ENCODE measurements around the gene SGPP1.

Gene SGPP1

DNA sequence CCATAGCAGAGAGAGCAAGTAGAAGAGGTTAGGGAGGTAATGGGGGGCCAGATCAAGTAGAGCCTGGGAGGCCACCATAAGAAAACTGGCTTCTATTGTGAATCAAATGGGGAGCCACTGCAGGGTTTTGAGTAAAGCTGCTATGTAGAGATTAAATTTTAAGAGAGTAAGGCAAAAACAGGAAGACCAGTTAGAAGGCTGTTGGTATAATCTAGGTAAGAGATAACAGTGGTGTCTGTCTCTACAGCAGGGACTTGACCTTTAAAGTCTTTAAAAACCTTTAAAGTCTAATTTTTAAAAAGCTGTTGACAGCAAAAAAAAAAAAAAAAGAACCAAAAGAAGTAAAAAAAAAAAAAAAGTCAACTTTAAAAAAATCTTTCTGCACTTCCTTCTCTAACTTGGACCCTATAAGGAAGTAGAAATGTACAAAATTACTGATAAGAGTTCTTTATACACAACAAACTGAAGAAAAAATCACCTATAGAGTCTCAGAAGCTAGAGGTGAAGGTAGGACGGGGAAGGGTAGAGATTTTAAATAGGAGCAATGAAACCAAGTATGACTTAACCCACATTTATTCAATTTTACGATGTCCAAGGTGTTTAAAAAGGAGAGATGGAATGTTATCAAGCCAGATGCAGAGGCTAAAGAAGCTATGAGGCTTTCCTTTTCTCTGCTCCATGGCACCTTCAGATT, 26.1 kb downstream of the SGPP1 start:
- Histone ChIP-seq H3K4me1 (ENCODE audit: control insufficient read depth, insufficient read depth, low read length) (no peaks in the 10 kb centered on the region), H3K27me3 (ENCODE audit: control insufficient read depth, insufficient read depth, low read length) (no peaks in the 10 kb centered on the region), H3K9me3 (ENCODE audit: control insufficient read depth, insufficient read depth, low read depth, low read length) (no peaks in the 10 kb centered on the region), H3K36me3 (ENCODE audit: control insufficient read depth, insufficient read depth, low read length) (no peaks in the 10 kb centered on the region), H3K9ac (ENCODE audit: low read length) (no peak overlapping the region), H3K27ac (ENCODE audit: low read depth, low read length) (no peak overlapping the region), H3K4me3 (ENCODE audit: low read depth, low read length) (no peak overlapping the region)

- Histone ChIP-seq H3K36me3 (ENCODE audit: control insufficient read depth, insufficient read depth, low read length) (no peaks in the 10 kb centered on the region), H3K27me3 (ENCODE audit: control insufficient read depth, insufficient read depth, low read length) (no peaks in the 10 kb centered on the region), H3K27ac (ENCODE audit: low read depth, low read length) (no peak overlapping the region), H3K4me3 (ENCODE audit: low read depth, low read length) (no peak overlapping the region), H3K9ac (ENCODE audit: low read length) (no peak overlapping the region), H3K4me1 (ENCODE audit: control insufficient read depth, insufficient read depth, low read length) (no peaks in the 10 kb centered on the region), H3K9me3 (ENCODE audit: control insufficient read depth, insufficient read depth, low read depth, low read length) (no peaks in the 10 kb centered on the region)
These were observed 35.4 kb downstream of the SGPP1 start for GRCh38 chr14:63692310-63693020.

DNA sequence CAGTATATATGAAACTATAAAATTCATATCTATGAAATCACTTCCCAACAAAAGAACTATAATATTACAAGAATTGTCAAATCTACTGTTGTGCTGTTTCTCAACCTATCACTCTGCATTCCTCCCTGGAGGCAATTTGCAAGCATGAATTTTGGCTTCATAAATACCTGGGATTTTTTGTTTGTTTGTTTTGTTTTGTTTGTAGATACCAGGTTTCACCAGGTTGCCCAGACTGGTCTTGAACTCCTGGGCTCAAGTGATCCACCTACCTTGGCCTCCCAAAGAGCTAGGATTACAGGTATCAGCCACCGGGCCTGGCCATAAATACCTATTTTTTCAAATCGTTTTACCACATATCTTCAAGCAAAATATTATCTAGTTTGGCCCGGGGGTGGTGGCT, 38.7 kb downstream of the SGPP1 start:
- no peak overlapping the region for H3K27ac ChIP-seq (ENCODE audit: low read depth, low read length)
- no peaks in the 10 kb centered on the region for H3K4me1 ChIP-seq (ENCODE audit: control insufficient read depth, insufficient read depth, low read length)
- H3K4me3 ChIP-seq (ENCODE audit: low read depth, low read length): no peak overlapping the region

DNA sequence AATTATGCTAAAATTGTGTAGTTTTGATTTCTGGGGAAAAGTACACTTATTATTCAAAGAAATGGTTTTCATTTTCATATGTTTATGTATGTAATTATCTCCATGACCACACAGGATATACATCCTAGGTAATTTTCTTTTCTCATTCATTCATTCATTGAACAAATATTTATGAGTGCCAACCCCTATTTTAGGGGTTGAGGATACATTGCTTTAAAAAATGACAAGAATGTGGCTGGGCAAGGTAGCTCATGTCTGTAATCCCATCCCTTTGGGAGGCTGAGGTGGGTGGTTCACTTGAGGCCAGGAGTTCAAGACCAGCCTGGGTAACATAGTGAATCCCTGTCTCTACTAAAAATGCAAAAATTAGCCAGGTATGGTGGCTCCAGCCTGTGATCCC, 40.9 kb downstream of the SGPP1 start:
- H3K36me3 ChIP-seq (ENCODE audit: control insufficient read depth, insufficient read depth, low read length): no peaks in the 10 kb centered on the region
- no peak overlapping the region for H3K9ac ChIP-seq (ENCODE audit: low read length)
- H3K27me3 ChIP-seq (ENCODE audit: control insufficient read depth, insufficient read depth, low read length): no peaks in the 10 kb centered on the region
- H3K27ac ChIP-seq (ENCODE audit: low read depth, low read length): no peak overlapping the region
- no peaks in the 10 kb centered on the region for H3K4me1 ChIP-seq (ENCODE audit: control insufficient read depth, insufficient read depth, low read length)
- H3K9me3 ChIP-seq (ENCODE audit: control insufficient read depth, insufficient read depth, low read depth, low read length): no peaks in the 10 kb centered on the region
- H3K4me3 ChIP-seq (ENCODE audit: low read depth, low read length): no peak overlapping the region

More for the DNA sequence above, 38.7 kb downstream of the SGPP1 start:
- H3K27me3 ChIP-seq (ENCODE audit: control insufficient read depth, insufficient read depth, low read length): no peaks in the 10 kb centered on the region
- no peaks in the 10 kb centered on the region for H3K9me3 ChIP-seq (ENCODE audit: control insufficient read depth, insufficient read depth, low read depth, low read length)
- H3K9ac ChIP-seq (ENCODE audit: low read length): no peak overlapping the region
- H3K36me3 ChIP-seq (ENCODE audit: control insufficient read depth, insufficient read depth, low read length): no peaks in the 10 kb centered on the region

- Histone ChIP-seq H3K4me3 (ENCODE audit: low read depth, low read length) (no peak overlapping the region), H3K27me3 (ENCODE audit: control insufficient read depth, insufficient read depth, low read length) (no peaks in the 10 kb centered on the region), H3K4me1 (ENCODE audit: control insufficient read depth, insufficient read depth, low read length) (no peaks in the 10 kb centered on the region), H3K9me3 (ENCODE audit: control insufficient read depth, insufficient read depth, low read depth, low read length) (no peaks in the 10 kb centered on the region), H3K36me3 (ENCODE audit: control insufficient read depth, insufficient read depth, low read length) (no peaks in the 10 kb centered on the region), H3K9ac (ENCODE audit: low read length) (no peak overlapping the region), H3K27ac (ENCODE audit: low read depth, low read length) (no peak overlapping the region)
These were observed 42.5 kb downstream of the SGPP1 start for GRCh38 chr14:63685401-63685800.

DNA sequence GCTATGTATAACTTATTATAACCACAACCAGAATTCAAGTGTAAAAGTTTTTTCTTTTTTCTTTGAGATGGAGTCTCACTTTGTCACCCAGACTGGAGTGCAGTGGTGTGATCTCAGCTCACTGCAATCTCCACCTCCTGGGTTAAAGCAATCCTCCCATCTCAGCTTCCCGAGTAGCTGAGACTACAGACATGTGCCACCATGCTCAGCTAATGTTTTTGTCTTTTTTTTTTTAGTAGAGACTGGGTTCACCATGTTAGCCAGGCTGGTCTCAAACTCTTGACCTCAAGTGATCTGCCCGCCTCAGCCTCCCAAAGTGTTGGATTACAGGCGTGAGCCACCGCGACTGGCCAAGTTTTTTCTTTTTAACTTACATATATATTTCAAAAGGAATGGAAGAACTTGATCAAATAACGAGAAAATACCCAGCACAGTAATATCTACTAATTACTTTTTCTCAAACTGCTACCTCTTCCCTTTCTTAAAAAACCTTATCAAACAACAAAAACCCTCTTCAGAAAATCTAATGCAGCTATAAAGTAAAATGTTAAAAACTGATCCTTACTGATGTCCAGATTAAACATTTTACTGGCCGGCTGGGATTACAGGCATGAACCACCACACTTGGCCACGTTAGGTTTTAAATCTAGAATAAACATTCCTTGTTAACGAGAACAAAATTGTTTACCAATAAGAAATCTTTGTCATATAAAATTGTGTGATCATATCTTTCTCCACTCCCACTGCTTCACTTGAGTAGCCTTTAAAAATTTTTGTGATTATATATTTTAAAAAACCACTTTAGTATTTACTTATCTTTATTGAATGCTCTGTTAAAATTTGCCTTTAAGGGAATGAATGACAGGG, 44.9 kb downstream of the SGPP1 start:
- Histone ChIP-seq H3K4me3 (ENCODE audit: low read depth, low read length) (no peak overlapping the region), H3K9ac (ENCODE audit: low read length) (no peak overlapping the region), H3K4me1 (ENCODE audit: control insufficient read depth, insufficient read depth, low read length) (peaks cover 3% of the 10 kb centered on the region; the same call in 1 of the 2 replicates), H3K9me3 (ENCODE audit: control insufficient read depth, insufficient read depth, low read depth, low read length) (no peaks in the 10 kb centered on the region), H3K27ac (ENCODE audit: low read depth, low read length) (no peak overlapping the region), H3K27me3 (ENCODE audit: control insufficient read depth, insufficient read depth, low read length) (no peaks in the 10 kb centered on the region), H3K36me3 (ENCODE audit: control insufficient read depth, insufficient read depth, low read length) (no peaks in the 10 kb centered on the region)

DNA sequence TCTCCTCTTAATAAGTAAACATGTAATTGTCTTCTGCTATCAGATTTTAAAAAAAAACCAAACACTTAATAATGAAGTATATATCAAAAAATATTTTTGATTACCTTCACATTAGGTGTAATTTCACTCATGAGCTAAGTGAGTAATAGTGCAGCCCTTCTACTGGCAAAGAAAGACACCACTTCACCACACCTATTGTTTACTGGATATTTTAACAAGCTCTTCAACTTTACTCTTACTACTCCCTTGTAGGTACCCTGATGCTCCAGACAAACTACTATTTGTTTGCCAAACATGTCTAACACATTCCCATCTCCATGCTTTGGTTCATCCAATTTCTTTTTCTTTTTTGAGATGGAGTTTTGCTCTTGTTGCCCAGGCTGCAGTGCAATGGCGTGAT, 49.3 kb downstream of the SGPP1 start:
- Histone ChIP-seq H3K9ac (ENCODE audit: low read length) (no peak overlapping the region), H3K4me1 (ENCODE audit: control insufficient read depth, insufficient read depth, low read length) (peaks cover 8% of the 10 kb centered on the region; the same call in 1 of the 2 replicates), H3K4me3 (ENCODE audit: low read depth, low read length) (no peak overlapping the region), H3K27me3 (ENCODE audit: control insufficient read depth, insufficient read depth, low read length) (no peaks in the 10 kb centered on the region), H3K9me3 (ENCODE audit: control insufficient read depth, insufficient read depth, low read depth, low read length) (no peaks in the 10 kb centered on the region), H3K36me3 (ENCODE audit: control insufficient read depth, insufficient read depth, low read length) (no peaks in the 10 kb centered on the region), H3K27ac (ENCODE audit: low read depth, low read length) (no peak overlapping the region; the same call in 1 of the 2 replicates)

- Histone ChIP-seq H3K9me3 (ENCODE audit: control insufficient read depth, insufficient read depth, low read depth, low read length) (no peaks in the 10 kb centered on the region), H3K27ac (ENCODE audit: low read depth, low read length) (no peak overlapping the region; the same call in 1 of the 2 replicates), H3K9ac (ENCODE audit: low read length) (no peak overlapping the region), H3K36me3 (ENCODE audit: control insufficient read depth, insufficient read depth, low read length) (no peaks in the 10 kb centered on the region), H3K4me3 (ENCODE audit: low read depth, low read length) (no peak overlapping the region), H3K4me1 (ENCODE audit: control insufficient read depth, insufficient read depth, low read length) (peaks cover 8% of the 10 kb centered on the region), H3K27me3 (ENCODE audit: control insufficient read depth, insufficient read depth, low read length) (no peaks in the 10 kb centered on the region)
These were observed 49.9 kb downstream of the SGPP1 start for GRCh38 chr14:63677891-63678379.

- H3K4me1 ChIP-seq (ENCODE audit: control insufficient read depth, insufficient read depth, low read length): peaks cover 8% of the 10 kb centered on the region
- H3K27ac ChIP-seq (ENCODE audit: low read depth, low read length): no peak overlapping the region; the same call in 1 of the 2 replicates
- H3K27me3 ChIP-seq (ENCODE audit: control insufficient read depth, insufficient read depth, low read length): no peaks in the 10 kb centered on the region
- H3K4me3 ChIP-seq (ENCODE audit: low read depth, low read length): no peak overlapping the region
- H3K9me3 ChIP-seq (ENCODE audit: control insufficient read depth, insufficient read depth, low read depth, low read length): no peaks in the 10 kb centered on the region
- H3K36me3 ChIP-seq (ENCODE audit: control insufficient read depth, insufficient read depth, low read length): no peaks in the 10 kb centered on the region
- H3K9ac ChIP-seq (ENCODE audit: low read length): no peak overlapping the region
These were observed 51.2 kb downstream of the SGPP1 start for GRCh38 chr14:63676615-63677014.

GRCh38 chr14:63673886-63674497, 53.9 kb downstream of the SGPP1 start:
- Histone ChIP-seq H3K4me3 (ENCODE audit: low read depth, low read length) (no peak overlapping the region), H3K9ac (ENCODE audit: low read length) (no peak overlapping the region)

More at GRCh38 chr14:63673886-63674497, 53.9 kb downstream of the SGPP1 start:
- Histone ChIP-seq H3K4me1 (ENCODE audit: control insufficient read depth, insufficient read depth, low read length) (peaks cover 8% of the 10 kb centered on the region), H3K36me3 (ENCODE audit: control insufficient read depth, insufficient read depth, low read length) (no peaks in the 10 kb centered on the region), H3K9me3 (ENCODE audit: control insufficient read depth, insufficient read depth, low read depth, low read length) (no peaks in the 10 kb centered on the region), H3K27ac (ENCODE audit: low read depth, low read length) (no peak overlapping the region), H3K27me3 (ENCODE audit: control insufficient read depth, insufficient read depth, low read length) (no peaks in the 10 kb centered on the region)
